Progenitor cell of endocrine pancreas (in vitro differentiated cells): ENCODE measurements around the gene ELK3. TPM values are rescaled to one million over a fixed set of nuclear protein-coding genes. Genes with fewer than 3 reads are reported as not detected.

Source experiments
- DNase-seq: peaks from one replicate; pipeline ENCODE4 v3.0.0; 2021; ENCODE audit warnings: low spot score; ENCODE audit not compliant: unreplicated experiment
- H3K27ac Mint-ChIP-seq: 2 replicates; pipeline ENCODE4 v1.8.0; 2021; ENCODE audit warnings: mild to moderate bottlenecking, moderate library complexity, mixed read lengths
- H3K27me3 Mint-ChIP-seq: 2 replicates; pipeline ENCODE4 v1.8.0; 2021; ENCODE audit warnings: mixed read lengths
- H3K36me3 Mint-ChIP-seq: 2 replicates; pipeline ENCODE4 v1.8.0; 2022; ENCODE audit warnings: mixed read lengths; ENCODE audit not compliant: insufficient read depth
- H3K4me1 Mint-ChIP-seq: 2 replicates; pipeline ENCODE4 v1.8.0; 2021; ENCODE audit warnings: low read depth, mixed read lengths
- H3K4me3 Mint-ChIP-seq: 2 replicates; pipeline ENCODE4 v1.8.0; 2021; ENCODE audit warnings: low read depth, mild to moderate bottlenecking, moderate library complexity, mixed read lengths
- H3K9me3 Mint-ChIP-seq: 2 replicates; pipeline ENCODE4 v1.8.0; 2021; ENCODE audit warnings: low read depth, mixed read lengths
- CTCF ChIP-seq: fragments of 200-600 bp; sonication (generic); IDR thresholded peaks from one replicate; pipeline ENCODE4 v1.5.0; 2021; ENCODE audit warnings: antibody characterized with exemption, mild to moderate bottlenecking; ENCODE audit not compliant: unreplicated experiment
- total RNA-seq: library from RNA; stranded (reverse); gene quantifications from 2 replicates; pipeline ENCODE4 v1.2.1, GENCODE V29; 2021

ELK3 gene
- total RNA-seq, 1 donor from 2014 or later, result 5.4 TPM

GRCh38 chr12:96166765-96167164 lies 27.4 kb upstream of the ELK3 start:
- Mint-ChIP-seq H3K4me3 (no peak overlapping the region), H3K36me3 (no peaks in the 10 kb centered on the region)

GRCh38 chr12:96167492-96167891 lies 26.7 kb upstream of the ELK3 start:
- H3K27me3 Mint-ChIP-seq, result peaks cover 11% of the 10 kb centered on the region
- no peak for DNase-seq
- H3K4me3 Mint-ChIP-seq, result no peak overlapping the region
- no peak overlapping the region for H3K27ac Mint-ChIP-seq
- no peaks in the 10 kb centered on the region for H3K9me3 Mint-ChIP-seq
- H3K36me3 Mint-ChIP-seq, result no peaks in the 10 kb centered on the region
- no peaks in the 10 kb centered on the region for H3K4me1 Mint-ChIP-seq
- TF ChIP-seq CTCF, result no peak

More at GRCh38 chr12:96166765-96167164, 27.4 kb upstream of the ELK3 start:
- Mint-ChIP-seq H3K4me1 (no peaks in the 10 kb centered on the region), H3K9me3 (no peaks in the 10 kb centered on the region), H3K27ac (no peak overlapping the region), H3K27me3 (peaks cover 8% of the 10 kb centered on the region)
- no peak for TF ChIP-seq CTCF
- no peak for DNase-seq

- Mint-ChIP-seq H3K4me1 (no peaks in the 10 kb centered on the region), H3K27me3 (peaks cover 11% of the 10 kb centered on the region), H3K4me3 (no peak overlapping the region), H3K36me3 (no peaks in the 10 kb centered on the region), H3K9me3 (no peaks in the 10 kb centered on the region), H3K27ac (no peak overlapping the region)
- DNase-seq, result no peak
- no peak for TF ChIP-seq CTCF
These were observed 23.8 kb upstream of the ELK3 start for GRCh38 chr12:96170328-96170727.

- Mint-ChIP-seq H3K9me3 (no peaks in the 10 kb centered on the region), H3K36me3 (no peaks in the 10 kb centered on the region), H3K27me3 (peaks cover 11% of the 10 kb centered on the region), H3K4me3 (no peak overlapping the region), H3K27ac (no peak overlapping the region), H3K4me1 (no peaks in the 10 kb centered on the region)
- no peak for TF ChIP-seq CTCF
- no peak for DNase-seq
These were observed 23.4 kb upstream of the ELK3 start for GRCh38 chr12:96170762-96171161.

GRCh38 chr12:96171905-96172304 lies 22.3 kb upstream of the ELK3 start:
- Mint-ChIP-seq H3K27me3 (peaks cover 11% of the 10 kb centered on the region), H3K4me3 (no peak overlapping the region), H3K27ac (no peak overlapping the region), H3K9me3 (peaks cover 4% of the 10 kb centered on the region), H3K36me3 (no peaks in the 10 kb centered on the region), H3K4me1 (no peaks in the 10 kb centered on the region)
- no peak for DNase-seq
- TF ChIP-seq CTCF, result no peak
